Measurements from ENCODE around the gene OSCAR.
A peak's percentile ranks its signal among the peaks of the same experiment; 100 is the strongest.

The OSCAR gene

GRCh38 chr19:54081032-54081431 lies 19.6 kb downstream of the OSCAR start, which contains the start of gene TARM1:
Gene TARM1, minus strand, starts transcription at chr19:54081365. Its CDS starts 25 bp downstream, at chr19:54081340.
- DNase-seq = no peak

- DNase-seq = peak; percentile 67
These were observed 23.3 kb downstream of the OSCAR start for GRCh38 chr19:54077334-54077733.

GRCh38 chr19:54074851-54075250 lies 25.8 kb downstream of the OSCAR start:
- DNase-seq = no peak

- DNase-seq = no peak
These were observed 26.8 kb downstream of the OSCAR start for GRCh38 chr19:54073829-54074228.

- no peak for DNase-seq
These were observed 31.1 kb downstream of the OSCAR start for GRCh38 chr19:54069470-54069869.

- DNase-seq = peak; percentile 10
These were observed 37.1 kb downstream of the OSCAR start, which contains the start of gene VSTM1 for GRCh38 chr19:54063350-54064116. Gene VSTM1, minus strand, starts transcription at chr19:54063897. Its CDS starts 120 bp downstream, at chr19:54063777.

GRCh38 chr19:54062643-54063042 lies 38.0 kb downstream of the OSCAR start:
- peak; percentile 24 for DNase-seq

- DNase-seq = peak; percentile 13
These were observed 53.0 kb downstream of the OSCAR start for GRCh38 chr19:54047616-54048015.

GRCh38 chr19:54045771-54046170 lies 54.8 kb downstream of the OSCAR start:
- DNase-seq = no peak
